Endothelial cell of umbilical vein (primary cell): Measurements from ENCODE around the gene DPM2. TPM values are rescaled to one million over a fixed set of nuclear protein-coding genes. Genes with fewer than 3 reads are reported as not detected.

Experiments used
- BruUV-seq: library from RNA; stranded (reverse); fragments of 400-500 nt; replicated peaks from 2 replicates; lab custom pipeline; 2021; lab: Mats Ljungman, UMichigan
- CTCF ChIA-PET: fragments of 300-600, 350-600 bp; sonication (Branson Sonifier 250); formaldehyde crosslinking; loops from one replicate; lab custom pipeline; 2021; ENCODE audit warnings: antibody characterized with exemption, inconsistent platforms; lab: Charles Lee
- POLR2A ChIA-PET: fragments of 300-600, 350-600 bp; sonication (Branson Sonifier 250); formaldehyde crosslinking; loops from one replicate; lab custom pipeline; 2021; ENCODE audit warnings: antibody characterized with exemption, inconsistent platforms; lab: Charles Lee
- DNase-seq: peaks from one replicate; pipeline ENCODE4 v3.0.0-alpha.2; 2011; ENCODE audit warnings: low read depth, low spot score
- FAIRE-seq: peaks from 2 replicates; lab custom pipeline; 2011; peaks lifted over from hg19 to GRCh38; lab: Jason Lieb, UNC
- H2AFZ ChIP-seq: 2 replicates; pipeline ENCODE4 v1.6.0; 2012; ENCODE audit warnings: low read depth, low read length, control low read depth, inconsistent platforms
- H3K27ac ChIP-seq: 2 replicates; pipeline ENCODE4 v1.5.1; 2011; ENCODE audit warnings: low read depth, mild to moderate bottlenecking, control low read depth, low read length, moderate library complexity; ENCODE audit not compliant: insufficient read depth
- H3K27me3 ChIP-seq, 2 experiments: 2 replicates each; pipeline versions ENCODE4 v1.6.0 to v1.6.1; 2011; ENCODE audit warnings: low read length in 2 of 2, mixed read lengths in 1 of 2; ENCODE audit not compliant: control insufficient read depth in 2 of 2, insufficient read depth in 2 of 2
- H3K36me3 ChIP-seq, 2 experiments: 2 replicates in 1 of 2; 3 replicates in 1 of 2; pipeline ENCODE4 v1.5.1; 2011; ENCODE audit warnings: low read length in 2 of 2, mild to moderate bottlenecking in 1 of 2, moderate library complexity in 1 of 2; ENCODE audit not compliant: control insufficient read depth in 2 of 2, insufficient read depth in 2 of 2; ENCODE audit errors: extremely low read depth in 1 of 2
- H3K4me1 ChIP-seq: 3 replicates; pipeline ENCODE4 v1.5.1; 2011; ENCODE audit warnings: mild to moderate bottlenecking, low read length; ENCODE audit not compliant: control insufficient read depth, insufficient read depth; ENCODE audit errors: extremely low read depth
- H3K4me2 ChIP-seq: 2 replicates; pipeline ENCODE4 v1.6.1; 2011; ENCODE audit warnings: low read length, control low read depth, mixed read lengths; ENCODE audit not compliant: insufficient read depth
- H3K4me3 ChIP-seq, 3 experiments: fragments of 200-600 bp in 1 of 3; sonication (generic), shearing (Covaris generic) in 1 of 3; replicated peaks in 1 of 3; 2 replicates each; pipeline ENCODE4 v1.5.1; 2011 to 2016; ENCODE audit warnings: control low read depth in 3 of 3, low read length in 3 of 3, mild to moderate bottlenecking in 2 of 3, inconsistent platforms in 1 of 3, low read depth in 1 of 3, moderate library complexity in 1 of 3; ENCODE audit not compliant: insufficient read depth in 1 of 3
- H3K79me2 ChIP-seq: 2 replicates; pipeline ENCODE4 v1.6.0; 2012; ENCODE audit warnings: low read length, inconsistent platforms; ENCODE audit not compliant: control insufficient read depth, insufficient read depth
- H3K9ac ChIP-seq: replicated peaks from 2 replicates; pipeline ENCODE3; 2011; ENCODE audit warnings: low read length, control low read depth; ENCODE audit not compliant: insufficient read depth; ENCODE audit errors: extremely low read depth
- H3K9me1 ChIP-seq: replicated peaks from 3 replicates; pipeline ENCODE4 v1.6.0; 2011; ENCODE audit warnings: mild to moderate bottlenecking, low read length; ENCODE audit not compliant: control insufficient read depth, insufficient read depth; ENCODE audit errors: extremely low read depth
- H3K9me3 ChIP-seq: replicated peaks from 2 replicates; pipeline ENCODE4 v1.5.1; 2012; ENCODE audit warnings: low read length, inconsistent platforms; ENCODE audit not compliant: control insufficient read depth, insufficient read depth
- H4K20me1 ChIP-seq: replicated peaks from 2 replicates; pipeline ENCODE3; 2011; ENCODE audit warnings: mild to moderate bottlenecking, low read length; ENCODE audit not compliant: control insufficient read depth, insufficient read depth; ENCODE audit errors: extremely low read depth
- EZH2 ChIP-seq: IDR thresholded peaks from 2 replicates; pipeline ENCODE4 v1.6.1; 2012; ENCODE audit warnings: borderline replicate concordance, low read depth, mild to moderate bottlenecking, moderate library complexity, low read length, inconsistent platforms; ENCODE audit not compliant: severe bottlenecking
- FOS ChIP-seq: IDR thresholded peaks from 2 replicates; pipeline ENCODE4 v1.6.1; 2011; ENCODE audit warnings: mild to moderate bottlenecking, low read length, moderate library complexity, borderline replicate concordance; ENCODE audit not compliant: insufficient read depth
- GATA2 ChIP-seq: IDR thresholded peaks from 2 replicates; pipeline ENCODE4 v1.7.0; 2011; ENCODE audit warnings: low read depth, mild to moderate bottlenecking, moderate library complexity, mixed read lengths, low read length; ENCODE audit not compliant: insufficient read length, insufficient read depth
- JUN ChIP-seq: IDR thresholded peaks from 2 replicates; pipeline ENCODE4 v1.6.1; 2011; ENCODE audit warnings: borderline replicate concordance, low read depth; ENCODE audit not compliant: insufficient read length, insufficient read depth
- MYC ChIP-seq: IDR thresholded peaks from one replicate; pipeline ENCODE4 v1.6.1; 2011; ENCODE audit warnings: mild to moderate bottlenecking, low read depth, low read length
- POLR2A ChIP-seq: IDR thresholded peaks from 2 replicates; pipeline ENCODE4 v1.6.1; 2012; ENCODE audit warnings: low read depth, mild to moderate bottlenecking, control low read depth, low read length
- POLR2AphosphoS5 ChIP-seq: IDR thresholded peaks from 2 replicates; pipeline ENCODE4 v1.6.1; 2012; ENCODE audit warnings: low read depth, mild to moderate bottlenecking, control low read depth, low read length, moderate library complexity; ENCODE audit not compliant: insufficient read depth
- dilution Hi-C: fragments of 300-500 bp; cut with MboI; formaldehyde crosslinking; loops from one replicate; pipeline ENCODE4 v1.15.0; 2019; ENCODE audit warnings: low sequenced_read_pairs; ENCODE audit not compliant: extremely low pct_ligation_motif_present
- intact Hi-C: fragments of 100-400 bp; cut with micrococcal nuclease; formaldehyde crosslinking; loops from one replicate; pipeline ENCODE4 v1.10.0; 2022
- polyA plus RNA-seq, 4 experiments: library from polyadenylated mRNA; depleted of rRNA in 3 of 4; stranded (reverse) in 3 of 4; unstranded in 1 of 4; fragments of >200 nt; gene quantifications; 2 replicates each; pipeline versions ENCODE4 v1.2.1 to v1.2.3, GENCODE V29; 2011 to 2012; ENCODE audit warnings: missing spikeins in 1 of 4
- total RNA-seq: library from RNA; stranded (reverse); gene quantifications from 2 replicates; pipeline ENCODE4 v1.2.3, GENCODE V29; 2021
- TF ChIP-seq, protein P1 (sequence below), 2 donors: IDR thresholded peaks; 1 replicate in 1 of 2; 2 replicates in 1 of 2; pipeline ENCODE4 v1.5.1; 2011; ENCODE audit warnings: low read length in 2 of 2, mild to moderate bottlenecking in 2 of 2, moderate library complexity in 2 of 2, control low read depth in 1 of 2, inconsistent platforms in 1 of 2, low read depth in 1 of 2; ENCODE audit not compliant: insufficient read depth in 1 of 2; ENCODE audit errors: extremely low read depth in 1 of 2
- TF ChIP-seq, protein P2 (sequence below): IDR thresholded peaks from 2 replicates; pipeline ENCODE4 v1.6.1; 2011; ENCODE audit not compliant: insufficient read depth, insufficient read length

DPM2 gene
- total and polyA plus RNA-seq, 2 donors (not counting 3 experiments of a cell fraction or from before 2014, with no cell fraction given), result 47.9 to 63.9 TPM

DNA sequence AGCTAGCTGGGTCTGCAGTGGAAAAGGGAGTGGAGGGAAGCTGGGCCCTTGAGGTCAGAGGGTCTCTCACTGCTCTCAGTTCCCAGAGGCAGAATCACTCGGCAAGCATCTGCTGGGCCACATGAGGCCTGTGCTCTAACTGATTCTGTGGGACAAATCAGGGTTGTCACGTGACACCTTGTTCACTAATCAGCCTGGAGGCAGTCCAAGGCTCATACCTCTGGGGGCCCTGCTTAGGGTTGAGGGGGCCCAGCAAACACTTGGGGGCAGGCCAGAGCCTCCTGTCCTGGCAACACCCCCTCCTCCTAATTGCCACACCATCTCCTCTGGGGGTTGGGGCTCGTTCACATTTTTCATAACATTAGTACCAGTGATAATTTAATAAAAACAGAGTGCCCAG, 9.1 kb upstream of the DPM2 start:
- H3K9ac ChIP-seq, result no peak overlapping the region

More for the DNA sequence above, 9.1 kb upstream of the DPM2 start:
- no peaks in the 10 kb centered on the region for H3K27me3 ChIP-seq
- no peaks in the 10 kb centered on the region for H3K79me2 ChIP-seq
- no peak for TF ChIP-seq JUN
- no peak for TF ChIP-seq FOS
- no peak for TF ChIP-seq GATA2
- TF ChIP-seq, protein P1, sequence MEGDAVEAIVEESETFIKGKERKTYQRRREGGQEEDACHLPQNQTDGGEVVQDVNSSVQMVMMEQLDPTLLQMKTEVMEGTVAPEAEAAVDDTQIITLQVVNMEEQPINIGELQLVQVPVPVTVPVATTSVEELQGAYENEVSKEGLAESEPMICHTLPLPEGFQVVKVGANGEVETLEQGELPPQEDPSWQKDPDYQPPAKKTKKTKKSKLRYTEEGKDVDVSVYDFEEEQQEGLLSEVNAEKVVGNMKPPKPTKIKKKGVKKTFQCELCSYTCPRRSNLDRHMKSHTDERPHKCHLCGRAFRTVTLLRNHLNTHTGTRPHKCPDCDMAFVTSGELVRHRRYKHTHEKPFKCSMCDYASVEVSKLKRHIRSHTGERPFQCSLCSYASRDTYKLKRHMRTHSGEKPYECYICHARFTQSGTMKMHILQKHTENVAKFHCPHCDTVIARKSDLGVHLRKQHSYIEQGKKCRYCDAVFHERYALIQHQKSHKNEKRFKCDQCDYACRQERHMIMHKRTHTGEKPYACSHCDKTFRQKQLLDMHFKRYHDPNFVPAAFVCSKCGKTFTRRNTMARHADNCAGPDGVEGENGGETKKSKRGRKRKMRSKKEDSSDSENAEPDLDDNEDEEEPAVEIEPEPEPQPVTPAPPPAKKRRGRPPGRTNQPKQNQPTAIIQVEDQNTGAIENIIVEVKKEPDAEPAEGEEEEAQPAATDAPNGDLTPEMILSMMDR (IDR thresholded peaks at IDR 0.05; ENCODE audit: extremely low read depth in 1 of 2, insufficient read depth in 1 of 2, low read depth in 1 of 2, low read length in 2 of 2), result no peak
- TF ChIP-seq POLR2AphosphoS5, result no peak
- TF ChIP-seq, protein P2, sequence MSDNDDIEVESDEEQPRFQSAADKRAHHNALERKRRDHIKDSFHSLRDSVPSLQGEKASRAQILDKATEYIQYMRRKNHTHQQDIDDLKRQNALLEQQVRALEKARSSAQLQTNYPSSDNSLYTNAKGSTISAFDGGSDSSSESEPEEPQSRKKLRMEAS, result no peak
- no peak for TF ChIP-seq EZH2
- TF ChIP-seq POLR2A, result no peak
- no peak for TF ChIP-seq MYC
- FAIRE-seq, result no peak
- dilution Hi-C loops (no loop called here), intact Hi-C loops (no loop called here)
- peaks cover 0 to 5% of the 10 kb centered on the region in 2 experiments for H3K36me3 ChIP-seq
- CTCF ChIA-PET, result interaction anchor here (6.5 kb wide), 1 partner anchor 91 kb away, joined by 203 read pairs; no protein-coding TSS in a partner anchor
- H3K9me3 ChIP-seq, result no peaks in the 10 kb centered on the region
- no peaks in the 10 kb centered on the region for H3K9me1 ChIP-seq
- no peaks in the 10 kb centered on the region for H3K4me1 ChIP-seq
- no peak for DNase-seq
- BruUV-seq, result no TSS peak
- H4K20me1 ChIP-seq, result no peaks in the 10 kb centered on the region
- POLR2A ChIA-PET, result no interaction called here
- no peak overlapping the region for H3K27ac ChIP-seq
- H3K4me2 ChIP-seq, result no peak overlapping the region
- no peak overlapping the region for H3K4me3 ChIP-seq
- H2AFZ ChIP-seq, result no peak overlapping the region
